Heart left ventricle (tissue), 16 donors: ENCODE measurements around the gene P2RX3. TPM values are rescaled to one million over a fixed set of nuclear protein-coding genes. Genes with fewer than 3 reads are reported as not detected.

Experiments used
- ATAC-seq, 4 donors: fragments of 200-7000 bp; cut with Tn5 transposase; one replicate each; pipeline ENCODE4 v1.9.1; 2020 to 2022; ENCODE audit warnings: moderate library complexity in 4 of 4, mild to moderate bottlenecking in 3 of 4, moderate number of reproducible peaks in 1 of 4
- DNase-seq, 5 donors: peaks; one replicate each; pipeline ENCODE4 v3.0.0-alpha.2; 2020
- H3K27ac ChIP-seq, 12 donors: fragments of 200-600 bp; sonication (generic) in 4 of 12; one replicate each; pipeline versions ENCODE4 v1.5.0 to v1.8.0; 2016 to 2022; ENCODE audit warnings: mild to moderate bottlenecking in 2 of 12
- H3K27me3 ChIP-seq, 9 donors: fragments of 200-600 bp; sonication (generic) in 2 of 9; one replicate each; pipeline versions ENCODE4 v1.5.1 to v1.8.0; 2016 to 2022; ENCODE audit warnings: mild to moderate bottlenecking in 3 of 9
- H3K36me3 ChIP-seq, 9 donors: fragments of 200-600 bp; sonication (generic) in 2 of 9; one replicate each; pipeline versions ENCODE4 v1.5.0 to v1.8.0; 2018 to 2022; ENCODE audit warnings: mild to moderate bottlenecking in 2 of 9
- H3K4me1 ChIP-seq, 12 donors: fragments of 200-600 bp; sonication (generic) in 4 of 12; one replicate each; pipeline versions ENCODE4 v1.5.0 to v1.8.0; 2016 to 2022; ENCODE audit warnings: mild to moderate bottlenecking in 3 of 12
- H3K4me3 ChIP-seq, 12 donors: fragments of 200-600 bp; sonication (generic) in 4 of 12; one replicate each; pipeline versions ENCODE4 v1.5.0 to v1.8.0; 2017 to 2022; ENCODE audit warnings: mild to moderate bottlenecking in 9 of 12, moderate library complexity in 4 of 12
- H3K9me3 ChIP-seq, 12 donors: fragments of 200-600 bp; sonication (generic) in 4 of 12; one replicate each; pipeline versions ENCODE4 v1.5.0 to v1.8.0; 2016 to 2022; ENCODE audit warnings: mild to moderate bottlenecking in 1 of 12
- POLR2A ChIP-seq, 2 donors: fragments of 450-650 bp; IDR thresholded peaks; one replicate each; pipeline ENCODE4 v1.6.1; 2017; ENCODE audit warnings: antibody characterized with exemption in 2 of 2, mild to moderate bottlenecking in 2 of 2, moderate library complexity in 2 of 2
- WGBS, 4 donors: extraction: QIAGEN DNeasy Blood & Tissue Kit in 2 of 4; methylation state at CpG; one replicate each; pipeline versions ENCODE4 v1.1.5 to v1.1.7; 2013 to 2018; 5-methylcytosine and 5-hydroxymethylcytosine counted together
- intact Hi-C, 10 donors: fragments of 100-400 bp; cut with DNase I; formaldehyde crosslinking; loops; one replicate each; pipeline versions ENCODE4 v1.11.1 to v1.14.2; 2022
- polyA plus RNA-seq, 2 donors: library from polyadenylated mRNA; stranded (reverse); fragments of 200-250 nt; gene quantifications; one replicate each; pipeline ENCODE4 v1.2.3, GENCODE V29; 2013
- total RNA-seq, 9 donors: library from RNA; depleted of rRNA in 2 of 9; stranded (reverse); fragments of >200 nt in 2 of 9; fragmentation: NEBNext Ultra II Directional in 3 of 9; extraction: Animal tissue kit (Norgen Biotek cat#: 25700) in 3 of 9; gene quantifications; one replicate each; pipeline versions ENCODE4 v1.1.0 to v1.2.4, GENCODE V29; 2016 to 2023
- TF ChIP-seq, protein P1 (sequence below), 12 donors: fragments of 200-600 bp; sonication (generic) in 4 of 12; IDR thresholded peaks; one replicate each; pipeline versions ENCODE4 v1.5.0 to v1.8.0; 2018 to 2022; ENCODE audit warnings: antibody characterized with exemption in 12 of 12, mild to moderate bottlenecking in 5 of 12
- donor health status: ischemic (EF 13 %, LVEDD 7.1; RV severe dilation, severe dysfunction).
- donor health status: healthy with polysubstance abuse.
- donor health status: DM: no; HTN: yes; CAD: no.
- donor health status: DM: no; HTN: no; CAD: no.
- donor health status: ischemic (EF 25% LVEDD 6.9; RV normal size, moderate dysfunction).
- donor health status: ischemic (EF 25% LVEDD 5.7; RV mildly dilated, moderate dysfunction).
- donor health status: healthy.
- donor health status: DM: yes; HTN: yes; CAD: no.
- donor health status: ischemic (EF 35%, LVEDD 5.7; RV mildly dilated, moderate dysfunction).
- donor health status: nonischemic (EF 11% LVEDD 7.7; RV severe dilation, severe dysfunction).
- donor health status: DM: yes; HTN: yes; CAD: no.
- donor health status: PGD.
- donor health status: ischemic (EF 29% LVEDD 5.4; RV normal size, mild dysfunction).
- donor health status: nonischemic (EF 23%, LVEDD 6.1; RV moderate dilation, normal function).

Gene P2RX3
- total and polyA plus RNA-seq, 11 donors: 0.35 to 7.1 (median 1.3) TPM

DNA sequence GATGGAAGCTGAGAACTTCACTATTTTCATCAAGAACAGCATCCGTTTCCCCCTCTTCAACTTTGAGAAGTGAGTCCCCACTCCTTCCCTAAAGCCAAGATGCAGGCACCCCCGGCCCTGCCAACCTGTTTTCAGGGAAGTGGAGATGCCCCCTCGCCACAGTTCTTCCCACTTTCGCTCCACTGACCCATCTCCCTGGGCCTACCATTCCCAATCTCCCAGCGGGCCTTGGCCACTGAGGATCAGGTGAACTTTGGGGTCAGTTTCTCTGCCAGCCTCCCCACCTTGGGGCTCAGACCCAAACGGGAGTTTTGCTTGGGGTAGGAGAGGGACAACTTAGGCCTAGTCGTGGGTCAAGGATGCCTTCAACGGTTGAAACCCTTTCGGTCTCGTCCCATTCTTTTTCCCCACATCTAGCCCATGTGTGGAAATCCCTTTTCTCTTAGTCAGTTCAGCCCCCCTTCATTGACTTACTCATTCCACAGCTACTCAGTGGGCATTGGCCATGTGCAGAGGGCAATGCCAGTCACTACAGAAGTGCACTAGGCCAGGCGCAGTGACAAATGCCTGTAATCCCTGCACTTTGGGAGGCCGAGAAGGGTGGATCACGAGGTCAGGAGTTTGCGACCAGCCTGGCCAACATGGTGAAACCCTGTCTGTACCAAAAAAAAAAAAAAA, 10.6 kb downstream of the P2RX3 start:
- Histone ChIP-seq H3K9me3 (peaks cover 0 to 7% (median 0%) of the 10 kb centered on the region in 12 donors), H3K27me3 (no peaks in the 10 kb centered on the region), H3K27ac (peak overlapping the region in 5 of 12 donors; percentile 0 to 71 (median 28)), H3K4me3 (no peak overlapping the region), H3K4me1 (peaks cover 0 to 10% (median 4%) of the 10 kb centered on the region in 12 donors), H3K36me3 (no peaks in the 10 kb centered on the region)
- TF ChIP-seq, protein P1, sequence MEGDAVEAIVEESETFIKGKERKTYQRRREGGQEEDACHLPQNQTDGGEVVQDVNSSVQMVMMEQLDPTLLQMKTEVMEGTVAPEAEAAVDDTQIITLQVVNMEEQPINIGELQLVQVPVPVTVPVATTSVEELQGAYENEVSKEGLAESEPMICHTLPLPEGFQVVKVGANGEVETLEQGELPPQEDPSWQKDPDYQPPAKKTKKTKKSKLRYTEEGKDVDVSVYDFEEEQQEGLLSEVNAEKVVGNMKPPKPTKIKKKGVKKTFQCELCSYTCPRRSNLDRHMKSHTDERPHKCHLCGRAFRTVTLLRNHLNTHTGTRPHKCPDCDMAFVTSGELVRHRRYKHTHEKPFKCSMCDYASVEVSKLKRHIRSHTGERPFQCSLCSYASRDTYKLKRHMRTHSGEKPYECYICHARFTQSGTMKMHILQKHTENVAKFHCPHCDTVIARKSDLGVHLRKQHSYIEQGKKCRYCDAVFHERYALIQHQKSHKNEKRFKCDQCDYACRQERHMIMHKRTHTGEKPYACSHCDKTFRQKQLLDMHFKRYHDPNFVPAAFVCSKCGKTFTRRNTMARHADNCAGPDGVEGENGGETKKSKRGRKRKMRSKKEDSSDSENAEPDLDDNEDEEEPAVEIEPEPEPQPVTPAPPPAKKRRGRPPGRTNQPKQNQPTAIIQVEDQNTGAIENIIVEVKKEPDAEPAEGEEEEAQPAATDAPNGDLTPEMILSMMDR (IDR thresholded peaks at IDR 0.05): no peak
- TF ChIP-seq POLR2A (IDR thresholded peaks at IDR 0.05): no peak
- peak in 1 of 5 donors; percentile 24 for DNase-seq
- ATAC-seq: no peak
- 90 to 94% (median 91%) methylated on average over 14 of the region's 14 CpGs for WGBS, 4 donors
- intact Hi-C loops: loop anchor here (2.0 to 10.0 kb wide), 16 partner anchors 59 to 1166 kb away; partner anchors contain the start of genes YPEL4 (in 4 of the 10), SLC43A3 (in 2 of the 10) and SLC43A1 (in 1 of the 10)

DNA sequence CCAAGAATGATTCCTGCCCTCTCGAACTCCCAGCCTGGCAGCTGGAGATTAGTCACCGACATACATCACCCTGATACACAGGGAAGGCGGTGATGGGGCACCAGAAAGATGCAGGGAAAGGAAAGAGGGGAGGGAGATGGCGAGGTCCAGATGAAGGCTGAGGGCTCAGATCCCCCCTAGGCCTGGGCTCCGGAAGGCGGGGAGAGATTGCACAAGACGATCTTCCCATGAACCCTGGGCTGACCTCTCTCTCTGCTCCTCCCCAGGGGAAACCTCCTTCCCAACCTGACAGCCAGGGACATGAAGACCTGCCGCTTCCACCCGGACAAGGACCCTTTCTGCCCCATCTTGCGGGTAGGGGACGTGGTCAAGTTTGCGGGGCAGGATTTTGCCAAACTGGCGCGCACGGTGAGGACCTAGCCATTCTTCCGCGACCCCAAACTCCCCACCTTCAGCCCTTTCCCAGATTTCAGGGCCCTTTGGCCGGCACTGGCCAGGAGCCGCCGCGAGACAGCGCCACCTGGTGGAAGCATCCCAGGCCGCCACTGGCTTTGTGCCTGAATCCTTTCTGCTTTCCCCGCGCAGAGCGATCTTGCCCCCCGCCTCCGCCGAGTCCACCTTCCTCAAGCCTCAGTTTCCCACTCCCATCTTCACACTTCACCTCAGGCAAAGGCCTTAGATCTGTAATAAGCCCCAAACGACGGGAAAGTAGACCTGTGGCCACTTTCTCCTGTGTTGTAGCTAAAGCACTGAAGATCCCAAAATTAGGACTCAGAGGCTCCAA, 11.5 kb downstream of the P2RX3 start:
- H3K36me3 ChIP-seq: no peaks in the 10 kb centered on the region
- H3K27me3 ChIP-seq: no peaks in the 10 kb centered on the region
- intact Hi-C loops: loop anchor here (2.0 to 10.0 kb wide), 17 partner anchors 57 to 1165 kb away; partner anchors contain the start of genes YPEL4 (in 4 of the 10), SLC43A3 (in 2 of the 10) and SLC43A1 (in 1 of the 10)
- H3K4me3 ChIP-seq: no peak overlapping the region
- ATAC-seq (peak in 3 of 4 donors; percentile 62 to 82 (median 71)), DNase-seq (peak; percentile 65 to 89 (median 72))
- peaks cover 0 to 7% (median 0%) of the 10 kb centered on the region in 12 donors for H3K9me3 ChIP-seq
- TF ChIP-seq, protein P1 (IDR thresholded peaks at IDR 0.05): peak; percentile 88 to 95 (median 92)
- TF ChIP-seq POLR2A (IDR thresholded peaks at IDR 0.05): no peak
- peak overlapping the region in 8 of 12 donors; percentile 0 to 71 (median 30) for H3K27ac ChIP-seq
- peaks cover 0 to 14% (median 5%) of the 10 kb centered on the region in 12 donors for H3K4me1 ChIP-seq
- WGBS, 4 donors: 15 to 17% (median 16%) methylated on average over 27 to 31 of the region's 31 CpGs

DNA sequence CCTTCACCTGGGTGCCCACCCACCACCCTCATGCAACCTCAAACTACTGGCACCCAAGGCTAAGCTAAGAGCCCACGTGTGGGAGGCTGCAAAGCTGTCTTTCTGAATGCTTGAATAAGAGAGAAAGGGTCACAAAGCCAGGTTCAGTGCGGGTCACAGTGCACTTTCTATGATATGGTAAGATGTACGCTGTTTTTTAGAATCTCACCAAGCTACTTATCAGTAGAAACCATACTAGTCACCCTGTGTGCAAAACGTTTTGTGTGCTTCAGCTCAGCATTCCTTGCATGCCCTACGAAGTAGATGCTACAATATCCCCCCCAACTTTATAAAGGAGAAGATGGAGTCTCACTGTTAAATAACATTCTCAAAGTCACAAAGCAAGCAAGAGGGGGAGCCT, 14.9 kb downstream of the P2RX3 start:
- peaks cover 0 to 7% (median 0%) of the 10 kb centered on the region in 12 donors for H3K9me3 ChIP-seq
- DNase-seq (no peak), ATAC-seq (no peak)
- WGBS, 4 donors: 53 to 68% (median 57%) methylated on average over 5 of the region's 5 CpGs
- peaks cover 0 to 21% (median 13%) of the 10 kb centered on the region in 12 donors for H3K4me1 ChIP-seq
- intact Hi-C loops: loop anchor here in 3 of 10 donors (5.0 to 10.0 kb wide), 3 partner anchors 54 to 508 kb away; no protein-coding TSS in a partner anchor
- no peaks in the 10 kb centered on the region for H3K27me3 ChIP-seq
- TF ChIP-seq, protein P1 (IDR thresholded peaks at IDR 0.05): no peak
- TF ChIP-seq POLR2A (IDR thresholded peaks at IDR 0.05): no peak
- no peak overlapping the region for H3K4me3 ChIP-seq
- no peaks in the 10 kb centered on the region for H3K36me3 ChIP-seq
- no peak overlapping the region for H3K27ac ChIP-seq
